Esophagus muscularis mucosa (tissue), 3 donors: Measurements from ENCODE around the gene BACE1-AS.

ENCODE experiments used
- CTCF ChIP-seq, 3 experiments: fragments of 200-600 bp in 2 of 3; fragments of 450-650 bp in 1 of 3; sonication (generic) in 2 of 3; IDR thresholded peaks; one replicate each; pipeline ENCODE4 v1.5.1; 2017 to 2019; ENCODE audit warnings: antibody characterized with exemption in 3 of 3, mild to moderate bottlenecking in 2 of 3, moderate library complexity in 1 of 3
- POLR2A ChIP-seq: fragments of 450-650 bp; IDR thresholded peaks from one replicate; pipeline ENCODE4 v1.6.1; 2017; ENCODE audit warnings: antibody characterized with exemption, moderate library complexity, mild to moderate bottlenecking, low read depth
- POLR2AphosphoS5 ChIP-seq, 2 donors: sonication (generic); formaldehyde crosslinking; IDR thresholded peaks; one replicate each; pipeline ENCODE4 v1.6.1; 2017; ENCODE audit warnings: antibody characterized with exemption in 2 of 2

- TF ChIP-seq CTCF (IDR thresholded peaks at IDR 0.05): no peak
- TF ChIP-seq POLR2A: no peak
- TF ChIP-seq POLR2AphosphoS5 (IDR thresholded peaks at IDR 0.05): no peak
These were observed 42.8 kb upstream of the BACE1-AS start for GRCh38 chr11:117248341-117248740.
